GM19099 (cell line): ENCODE measurements around the gene GRK5.

Experiments used
- POLR2A ChIP-seq: IDR thresholded peaks from 3 replicates; pipeline ENCODE4 v1.6.1; 2011; ENCODE audit warnings: low read depth; ENCODE audit not compliant: insufficient read length; ENCODE audit errors: extremely low read depth

GRK5 gene

GRCh38 chr10:119403921-119404320 is 196.6 kb downstream of the GRK5 start:
- no peak for TF ChIP-seq POLR2A

- TF ChIP-seq POLR2A, result no peak
These were observed 197.5 kb downstream of the GRK5 start for GRCh38 chr10:119404719-119405519.

DNA sequence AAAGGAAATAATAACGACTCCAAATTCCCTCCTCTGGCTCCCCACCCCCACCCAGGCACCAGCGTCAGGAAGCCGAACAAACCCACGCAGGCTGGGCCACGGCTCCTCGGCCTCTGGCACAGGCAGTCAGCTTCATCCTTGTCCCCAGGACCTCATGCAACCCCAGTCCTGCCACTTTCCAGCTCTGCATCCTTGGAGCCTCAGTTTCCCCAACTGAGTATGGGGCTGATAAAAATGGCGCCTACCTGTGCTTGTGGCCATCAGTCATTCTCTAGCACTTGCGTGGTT is 198.1 kb downstream of the GRK5 start:
- no peak for TF ChIP-seq POLR2A

DNA sequence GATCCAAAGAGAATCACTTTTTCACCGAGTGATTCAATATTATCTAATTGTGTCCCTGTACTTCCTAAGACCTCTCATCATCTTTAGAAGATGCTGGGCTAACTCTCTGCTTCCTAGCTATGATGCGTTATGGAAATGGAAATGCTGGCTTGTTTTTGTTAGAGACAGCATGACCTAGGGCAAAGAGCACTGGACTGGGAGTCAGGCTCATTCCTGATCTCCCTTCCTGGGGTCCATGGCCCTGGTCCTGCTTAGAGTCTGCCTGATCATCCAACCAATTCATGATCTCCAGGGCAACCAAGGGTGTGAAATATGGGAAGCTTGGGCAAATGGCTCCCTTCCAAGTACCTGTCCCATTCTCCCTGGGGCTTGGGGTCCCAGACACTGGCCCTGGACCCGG is 198.8 kb downstream of the GRK5 start:
- TF ChIP-seq POLR2A, result no peak

- TF ChIP-seq POLR2A, result no peak
These were observed 199.4 kb downstream of the GRK5 start for GRCh38 chr10:119406601-119407253.

GRCh38 chr10:119407254-119407777 is 199.9 kb downstream of the GRK5 start:
- no peak for TF ChIP-seq POLR2A

- no peak for TF ChIP-seq POLR2A
These were observed 200.7 kb downstream of the GRK5 start for GRCh38 chr10:119408072-119408471.

GRCh38 chr10:119408969-119409371 is 201.6 kb downstream of the GRK5 start:
- TF ChIP-seq POLR2A, result no peak

GRCh38 chr10:119409385-119409784 is 202.0 kb downstream of the GRK5 start:
- TF ChIP-seq POLR2A, result no peak

GRCh38 chr10:119409906-119410305 is 202.5 kb downstream of the GRK5 start:
- TF ChIP-seq POLR2A, result no peak

DNA sequence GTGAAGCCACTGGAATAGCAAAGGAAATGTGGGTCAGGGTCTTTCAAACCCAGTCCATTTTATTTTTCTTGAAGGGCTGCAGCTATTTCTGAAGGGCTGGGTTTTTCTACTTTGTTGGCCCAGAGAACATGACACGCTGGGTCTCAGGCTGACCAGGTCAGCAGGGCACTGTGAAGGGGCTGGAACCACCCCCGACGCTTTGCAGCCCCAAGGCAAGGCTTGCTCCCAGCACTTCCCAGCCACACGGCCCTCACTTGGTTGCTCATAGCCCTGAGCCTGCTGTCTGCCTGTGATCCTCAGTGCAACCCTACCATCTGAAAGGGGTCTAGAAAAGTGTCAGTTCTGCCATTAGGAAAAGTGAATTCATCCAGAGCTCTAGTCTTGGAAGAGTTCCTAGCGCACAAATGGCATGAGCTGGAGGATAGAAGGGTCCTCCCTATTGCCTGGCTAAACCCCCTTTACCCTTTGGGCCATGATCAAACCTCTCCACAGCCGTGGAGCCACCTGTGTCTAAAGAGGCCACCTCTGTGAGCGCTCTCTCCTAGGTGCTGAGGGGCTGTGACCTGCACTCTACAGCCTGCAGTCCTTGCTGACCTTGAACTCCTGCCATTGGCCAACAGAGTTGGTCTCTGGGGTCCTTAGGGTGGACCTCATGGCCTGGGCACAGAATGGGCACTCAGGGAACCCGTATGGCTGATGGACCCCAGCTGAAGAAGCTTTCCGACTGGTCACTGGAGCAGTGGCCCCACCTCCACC is 203.2 kb downstream of the GRK5 start:
- no peak for TF ChIP-seq POLR2A

- no peak for TF ChIP-seq POLR2A
These were observed 205.1 kb downstream of the GRK5 start for GRCh38 chr10:119412244-119413092.

- TF ChIP-seq POLR2A, result no peak
These were observed 205.7 kb downstream of the GRK5 start for GRCh38 chr10:119413093-119413453.

DNA sequence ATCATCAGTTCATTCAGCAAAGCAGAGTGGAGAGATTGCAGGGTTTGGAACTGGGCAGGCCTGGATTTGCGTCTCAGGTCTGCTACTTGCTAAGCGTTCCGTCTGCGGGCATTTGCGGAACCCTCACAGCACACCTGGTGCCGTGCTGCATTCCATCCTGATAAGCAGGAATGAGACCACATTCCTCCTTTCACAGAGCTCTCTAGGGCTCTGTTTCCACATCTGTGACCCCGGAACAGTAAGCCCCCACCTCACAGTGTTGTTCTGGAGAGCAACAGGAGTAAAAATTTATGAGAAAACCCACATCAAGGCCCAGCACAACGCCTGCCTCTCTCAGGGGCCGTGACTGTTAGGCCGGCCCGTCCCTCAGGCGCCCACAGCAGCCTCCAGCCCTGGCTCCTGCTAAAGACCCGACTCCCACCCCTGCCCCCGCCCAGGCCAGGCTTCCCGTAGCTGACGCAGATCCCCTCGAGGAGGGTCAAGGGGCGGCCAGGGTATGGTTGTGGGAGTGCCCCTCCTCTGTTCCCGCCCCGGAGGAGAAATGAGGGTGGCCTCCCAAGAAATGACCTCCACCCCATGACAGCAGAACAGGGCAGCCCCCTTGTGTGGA is 206.2 kb downstream of the GRK5 start:
- TF ChIP-seq POLR2A, result no peak
